ENCODE measurements around the gene TMEM145.

- TF ChIP-seq CTCF (IDR thresholded peaks at IDR 0.05; ENCODE audit: low read depth, low read length) (no peak), EZH2phosphoT487 (IDR thresholded peaks at IDR 0.05; ENCODE audit: low read depth) (no peak)
These were observed 9.2 kb downstream of the TMEM145 start for GRCh38 chr19:42322305-42322704.

Measured in OCI-LY3 (cell line).